ENCODE measurements around the gene ALB.

ALB gene

DNA sequence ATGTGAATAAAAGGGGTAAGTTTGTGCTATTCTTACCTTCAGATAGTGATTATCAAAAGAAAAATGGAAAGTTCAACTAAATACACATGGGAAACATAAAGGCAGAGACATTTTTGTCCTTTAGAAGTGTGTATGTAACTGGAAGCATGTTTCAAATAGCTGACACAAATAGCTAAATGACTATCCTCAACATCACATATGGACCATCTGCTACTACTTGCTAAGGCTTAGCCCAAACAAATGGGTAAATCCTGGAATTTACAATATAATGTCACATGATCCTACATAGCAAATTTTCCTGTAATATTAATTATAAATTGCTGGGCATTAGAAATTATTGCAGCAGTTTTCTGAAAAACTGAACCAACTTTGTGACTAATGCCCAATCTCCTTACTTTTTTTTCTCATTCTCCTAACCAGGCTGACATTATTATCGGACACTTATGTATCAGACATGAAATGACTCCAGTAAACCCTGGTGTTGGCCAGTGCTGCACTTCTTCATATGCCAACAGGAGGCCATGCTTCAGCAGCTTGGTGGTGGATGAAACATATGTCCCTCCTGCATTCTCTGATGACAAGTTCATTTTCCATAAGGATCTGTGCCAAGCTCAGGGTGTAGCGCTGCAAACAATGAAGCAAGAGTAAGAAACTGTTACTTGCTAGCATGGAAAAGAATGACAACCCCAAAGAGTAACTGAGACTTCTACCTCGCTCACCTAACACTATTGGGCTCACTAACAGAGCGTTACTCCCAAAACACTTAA is 48.1 kb downstream of the ALB start:
- no peak for DNase-seq (ENCODE audit: low spot score)

DNA sequence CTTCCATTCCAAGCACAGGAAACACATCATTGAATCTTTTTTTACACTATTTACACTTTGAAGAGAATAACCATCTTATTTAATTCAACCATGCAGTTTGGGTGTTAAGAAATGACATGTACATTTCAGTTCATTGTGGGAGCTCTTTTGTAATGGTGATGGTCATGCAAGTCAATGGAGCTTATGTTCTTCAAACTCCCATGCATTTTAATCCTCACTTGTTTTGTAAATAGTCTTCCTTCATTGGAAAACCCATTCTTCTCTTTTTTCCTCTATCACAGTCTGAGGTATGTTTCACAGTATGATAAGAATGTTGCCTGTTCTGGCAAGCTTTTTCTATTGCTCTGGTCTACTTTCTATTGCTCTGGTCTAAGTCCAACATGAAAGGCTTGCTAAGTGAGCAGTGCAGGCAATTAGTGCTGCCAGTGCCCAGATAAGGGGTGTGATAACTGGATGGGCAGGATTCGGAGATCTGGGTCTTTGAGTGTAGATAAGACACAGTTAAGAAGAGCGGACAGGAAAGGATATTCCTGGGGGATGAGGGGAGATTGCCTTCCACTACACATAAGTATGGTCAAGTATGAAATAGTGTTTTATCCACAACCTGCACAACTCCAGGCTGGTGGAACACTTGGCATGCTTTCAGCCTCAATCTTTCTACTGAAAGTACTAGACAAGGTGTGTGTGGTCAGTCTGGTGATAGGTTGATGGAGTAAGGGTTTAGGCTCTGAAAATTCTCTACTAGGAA is 49.0 kb downstream of the ALB start:
- DNase-seq (ENCODE audit: low spot score): no peak

DNA sequence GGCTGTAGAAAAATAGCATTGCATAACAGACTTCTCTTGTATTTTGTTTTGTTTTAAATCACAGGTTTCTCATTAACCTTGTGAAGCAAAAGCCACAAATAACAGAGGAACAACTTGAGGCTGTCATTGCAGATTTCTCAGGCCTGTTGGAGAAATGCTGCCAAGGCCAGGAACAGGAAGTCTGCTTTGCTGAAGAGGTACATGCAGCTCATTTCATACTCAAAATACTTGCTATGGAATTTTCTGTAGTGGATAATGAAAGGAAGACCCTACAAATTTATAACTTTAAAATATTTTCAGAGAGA is 49.6 kb downstream of the ALB start:
- DNase-seq (ENCODE audit: low spot score): no peak

DNA sequence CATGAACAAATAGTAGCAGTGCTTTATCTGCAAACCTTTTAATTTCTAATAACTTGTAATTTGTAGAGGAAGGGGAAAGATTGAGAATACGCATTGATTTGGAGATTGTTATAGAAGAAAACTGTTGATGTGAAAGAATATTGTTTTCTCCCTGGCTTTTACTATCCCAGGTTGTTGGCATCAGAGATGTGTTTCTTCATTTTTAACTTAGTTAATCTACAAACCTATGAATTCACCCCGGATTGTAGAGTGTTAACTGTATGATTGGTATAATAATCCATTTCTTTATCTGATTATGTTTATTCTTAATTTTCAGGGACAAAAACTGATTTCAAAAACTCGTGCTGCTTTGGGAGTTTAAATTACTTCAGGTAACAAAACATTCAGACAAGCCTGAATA is 50.8 kb downstream of the ALB start:
- DNase-seq (ENCODE audit: low spot score): no peak

DNA sequence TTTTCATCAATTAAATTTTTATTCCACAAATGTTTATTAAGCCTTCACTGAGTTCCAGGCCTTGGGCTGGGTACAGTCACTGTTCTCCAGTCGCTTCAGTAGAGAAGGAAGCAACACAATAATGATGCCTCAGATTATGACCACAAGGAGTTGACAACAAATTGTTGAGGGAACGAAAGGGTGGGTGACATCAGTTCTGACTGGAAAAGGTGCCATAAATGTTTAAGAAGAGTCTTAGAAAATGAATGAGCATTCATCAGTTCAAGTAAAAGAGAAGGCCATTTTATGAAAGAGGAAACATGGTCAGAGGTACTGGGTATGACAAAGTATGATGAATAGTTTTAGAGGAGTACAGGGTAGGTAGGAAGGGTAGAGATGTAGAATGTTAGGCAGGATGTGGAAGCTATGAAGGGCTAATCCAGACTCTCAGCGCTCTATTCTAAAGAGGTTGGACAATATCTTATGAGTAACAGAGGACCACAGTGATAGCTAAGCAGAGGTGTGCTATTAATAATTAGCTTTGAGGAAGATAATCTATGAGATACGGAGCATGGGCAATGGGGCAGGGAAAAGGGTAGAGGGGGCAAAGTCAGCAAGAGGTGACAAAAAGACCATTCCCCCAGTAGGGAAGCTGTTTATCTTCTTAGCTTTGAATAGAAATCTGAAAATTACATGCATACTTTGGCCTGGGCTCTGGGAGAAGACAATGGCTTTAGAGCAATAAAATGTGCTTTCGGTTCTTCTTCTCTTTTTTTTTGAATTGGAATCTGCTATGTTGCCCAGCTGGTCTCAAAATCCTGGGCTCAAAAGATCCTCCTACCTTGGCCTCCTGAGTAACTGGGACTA is 52.3 kb downstream of the ALB start:
- DNase-seq (ENCODE audit: low spot score): no peak

DNA sequence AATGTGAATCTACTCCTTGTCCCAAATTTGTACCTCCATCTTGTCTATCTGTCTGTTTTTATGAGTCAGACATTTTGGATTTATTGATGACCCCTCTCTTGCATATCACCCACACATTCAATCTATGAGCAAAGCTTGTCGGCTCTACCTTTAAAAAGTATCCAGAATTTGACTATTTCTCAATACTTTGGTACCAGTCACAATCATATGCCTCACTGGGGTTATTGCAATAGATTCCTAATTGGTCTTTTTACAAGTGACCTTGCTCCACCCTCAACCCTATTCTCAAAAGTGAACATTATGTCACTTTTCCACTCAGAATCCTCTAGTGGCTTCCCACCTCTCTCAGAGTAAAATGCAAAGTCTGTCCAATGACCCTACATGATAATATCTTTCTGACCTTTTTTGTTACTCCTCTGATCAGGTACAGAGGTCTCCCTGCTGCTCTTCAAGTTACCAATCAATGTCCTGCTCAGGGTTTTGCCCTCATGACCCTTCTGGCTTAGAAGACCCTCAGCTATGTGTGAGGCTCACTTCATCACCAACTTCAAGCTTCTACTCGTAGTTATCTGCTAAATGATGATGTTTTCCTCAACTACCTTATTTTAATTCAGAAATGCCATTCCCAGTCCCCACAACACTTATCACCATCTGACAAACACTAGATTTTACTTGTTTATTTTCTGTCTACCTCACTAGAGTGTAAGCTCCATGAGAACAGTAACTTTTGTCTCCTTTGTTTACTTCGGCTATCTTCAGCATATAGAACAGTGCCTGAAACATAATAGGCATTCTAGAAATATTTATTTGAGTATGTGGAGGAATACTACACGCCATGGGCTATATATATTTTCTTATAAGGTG is 54.3 kb downstream of the ALB start:
- no peak for DNase-seq (ENCODE audit: low spot score)

DNA sequence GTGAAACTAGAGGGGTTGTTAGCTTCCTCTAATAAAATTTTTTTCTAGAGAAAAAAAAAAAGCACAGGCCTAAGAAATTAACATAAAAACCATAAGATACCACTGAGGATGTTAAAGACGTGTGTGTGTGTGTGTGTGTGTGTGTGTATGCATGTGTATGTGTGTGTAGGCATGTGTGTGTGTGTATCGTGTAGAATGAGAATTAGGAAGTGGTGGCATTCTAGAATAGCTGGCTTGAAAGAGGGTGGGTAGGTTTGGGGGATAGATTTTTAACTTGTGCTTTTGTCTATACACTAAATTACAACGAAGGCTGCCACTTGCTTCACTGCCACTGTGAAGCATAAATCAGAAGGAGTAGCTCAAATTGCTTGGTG is 54.9 kb downstream of the ALB start:
- no peak for DNase-seq (ENCODE audit: low spot score)

DNA sequence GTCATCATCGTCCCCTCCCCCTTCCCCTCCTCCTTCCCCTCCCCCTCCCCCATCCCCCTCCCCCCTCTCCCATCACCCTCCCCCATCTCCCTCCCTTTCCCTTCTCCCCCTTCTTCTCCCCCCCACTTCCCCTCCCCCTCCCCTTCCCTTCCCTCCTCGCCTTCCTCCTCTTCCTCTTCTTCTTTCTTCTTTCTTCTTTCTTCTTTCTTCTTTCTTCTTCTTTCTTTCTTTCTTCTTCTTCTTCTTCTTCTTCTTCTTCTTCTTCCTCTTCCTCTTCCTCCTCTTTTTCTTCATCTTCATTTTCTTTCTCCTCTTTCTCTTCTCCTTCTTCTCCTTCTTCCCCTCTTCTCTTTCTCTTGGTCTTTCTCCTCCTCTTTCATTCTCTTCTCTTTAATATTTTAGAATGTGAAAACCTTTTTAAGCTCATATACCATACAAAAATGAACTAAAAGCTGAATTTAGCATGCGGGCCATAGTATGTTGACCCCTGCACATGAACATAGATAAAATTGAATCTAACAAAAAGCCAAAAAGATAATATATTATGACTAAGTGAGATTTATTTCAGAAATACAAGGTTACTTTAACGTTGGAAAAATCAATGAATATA is 56.9 kb downstream of the ALB start:
- DNase-seq (ENCODE audit: low spot score): no peak

DNA sequence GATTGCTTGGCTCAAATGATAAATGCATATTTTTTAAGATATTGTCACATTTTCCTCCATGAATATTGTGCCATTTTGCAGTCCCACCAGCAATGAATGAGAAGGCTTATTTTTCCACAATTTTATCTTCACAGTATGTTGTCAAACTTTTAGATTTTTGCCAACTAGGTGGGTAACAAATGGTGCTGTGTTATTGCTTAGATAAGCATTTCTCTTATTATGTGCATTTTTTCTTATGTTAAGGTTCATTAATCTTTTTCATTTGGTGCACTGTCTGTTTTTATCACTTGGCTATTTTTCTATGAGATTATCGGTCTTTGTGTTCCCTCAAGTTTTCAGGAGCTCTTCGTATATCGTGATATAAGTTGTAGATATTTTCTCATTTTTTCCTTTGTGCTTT is 64.1 kb downstream of the ALB start:
- DNase-seq (ENCODE audit: low spot score): no peak

DNA sequence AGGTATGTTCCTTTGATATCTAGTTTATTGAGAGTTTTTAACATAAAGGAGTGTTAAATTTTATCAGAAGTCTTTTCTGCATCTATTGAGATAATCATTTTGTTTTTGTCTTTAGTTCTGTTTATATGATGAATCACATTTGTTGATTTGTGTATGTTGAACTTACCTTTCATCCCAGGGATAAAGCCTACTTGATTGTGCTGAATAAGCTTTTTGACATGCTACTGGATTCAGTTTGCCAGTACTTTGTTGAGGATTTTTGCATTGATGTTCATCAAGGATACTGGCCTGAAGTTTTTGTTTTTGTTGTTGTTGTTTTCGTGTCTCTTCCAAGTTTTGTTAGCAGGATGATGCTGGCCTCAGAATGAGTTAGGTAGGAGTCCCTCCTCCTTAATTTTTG is 66.6 kb downstream of the ALB start:
- no peak for DNase-seq (ENCODE audit: low spot score)

Data from hematopoietic multipotent progenitor cell treated with erythropoietin and hydrocortisone succinate and interleukin-3 and kit ligand, for 15 days (in vitro differentiated cells).